Measurements from ENCODE around the gene PFDN1. TPM values are rescaled to one million over a fixed set of nuclear protein-coding genes. Genes with fewer than 3 reads are reported as not detected.

PFDN1 gene
- total and polyA plus RNA-seq, 10 of the 15 experiments (the other 5 are each of a cell fraction or from before 2014, with no cell fraction given): 62.9 to 193 (median 102) TPM

DNA sequence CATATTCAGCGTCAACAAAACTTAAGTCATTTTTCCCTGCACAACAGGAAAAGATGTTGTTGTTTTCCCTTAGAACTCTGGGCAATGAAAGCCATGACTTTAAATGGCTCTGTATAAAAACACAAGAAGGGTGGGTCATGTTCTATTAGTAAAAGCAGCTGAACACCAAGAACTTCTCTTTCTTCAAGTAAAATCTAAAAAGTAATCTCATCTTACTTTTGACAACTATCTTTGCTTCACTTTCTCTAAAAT is 9.1 kb downstream of the PFDN1 start (continued):
- no peak for TF ChIP-seq ZNF217 (IDR thresholded peaks at IDR 0.05)
- no peak for TF ChIP-seq YBX1 (IDR thresholded peaks at IDR 0.05)
- TF ChIP-seq NFYB (IDR thresholded peaks at IDR 0.05; ENCODE audit: insufficient read depth, low read depth, low read length): no peak

DNA sequence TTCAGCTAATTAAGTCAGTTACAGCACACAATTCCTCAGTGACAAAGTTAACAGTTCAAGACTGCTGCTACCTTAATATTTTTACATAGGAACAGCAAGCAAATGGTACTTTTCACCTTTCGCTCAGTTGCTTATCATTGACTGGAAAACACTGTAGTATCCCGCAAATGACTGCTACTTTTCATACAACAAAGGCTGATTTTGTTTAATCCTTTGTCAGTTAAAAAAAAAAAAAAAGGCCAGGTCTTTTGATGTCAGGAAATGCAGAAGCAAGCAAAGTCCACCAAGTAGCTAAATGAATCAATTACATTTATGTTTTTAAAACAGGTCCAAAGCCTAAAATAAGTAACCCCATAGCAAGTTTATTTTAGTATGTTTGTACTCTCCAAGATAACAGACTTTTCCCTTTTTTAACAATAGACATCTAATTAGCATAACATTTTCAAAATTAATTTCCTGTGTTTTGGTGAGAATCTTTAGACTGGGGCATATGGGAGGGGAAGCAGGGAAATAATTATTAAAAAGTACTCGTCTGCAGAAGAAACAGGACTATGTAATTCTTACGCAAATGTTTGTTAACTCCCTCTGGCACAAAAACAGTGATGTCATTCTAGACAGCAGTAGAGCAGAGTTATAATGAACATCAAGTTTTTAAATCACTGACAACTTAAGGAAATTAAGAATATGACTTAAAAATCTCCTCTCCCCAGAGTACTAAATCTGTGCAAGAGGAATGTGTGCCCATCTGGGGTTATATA is 9.6 kb downstream of the PFDN1 start:
- no peak for FAIRE-seq
- in situ Hi-C loops (cut with MboI): no loop called here
- H3K27me3 ChIP-seq (replicated peaks in 1 of 2; ENCODE audit: control insufficient read depth in 2 of 2, insufficient read depth in 2 of 2, low read length in 1 of 2): no peaks in the 10 kb centered on the region
- ChIA-PET POLR2A (interaction anchor here (0.6 to 1.5 kb wide), 4 partner anchors 9 to 154 kb away, joined by 3 to 4 read pairs (median 3); no protein-coding TSS in a partner anchor), RAD21 (ENCODE audit: unreplicated experiment) (interaction anchor here (1.1 to 1.4 kb wide), 5 partner anchors 9 to 124 kb away, joined by 3 read pairs; partner anchors contain the start of gene HBEGF), SMC1A (ENCODE audit: uncharacterized antibody, unreplicated experiment) (interaction anchor here (0.6 to 2.4 kb wide), 7 partner anchors 10 to 76 kb away, joined by 3 to 10 read pairs (median 3); partner anchors contain the start of gene PFDN1), CTCF (interaction anchor here (0.5 to 1.7 kb wide), 6 partner anchors 9 to 59 kb away, joined by 3 to 9 read pairs (median 4); partner anchors contain the start of gene PFDN1)
- H3K4me1 ChIP-seq (ENCODE audit: control insufficient read depth, insufficient read depth, low read length): no peaks in the 10 kb centered on the region
- H3K4me3 ChIP-seq: no peak overlapping the region
- H3K27ac ChIP-seq (ENCODE audit: control insufficient read depth, insufficient read depth): no peak overlapping the region; the same call in 1 of the 2 replicates
- H4K20me1 ChIP-seq (ENCODE audit: control insufficient read depth, insufficient read depth): no peaks in the 10 kb centered on the region
- ATAC-seq: no peak
- no peak overlapping the region for H3K9ac ChIP-seq (ENCODE audit: control insufficient read depth, insufficient read depth, low read length)
- intact Hi-C loops (cut with micrococcal nuclease; ENCODE audit: unreplicated experiment): no loop called here
- no peak for DNase-seq (ENCODE audit: low read depth, low spot score)
- H3K36me3 ChIP-seq (ENCODE audit: control insufficient read depth in 2 of 2, insufficient read depth in 2 of 2, low read length in 1 of 2): no peaks in the 10 kb centered on the region
- no peak overlapping the region for H2AFZ ChIP-seq (ENCODE audit: control insufficient read depth, low read depth, low read length)
- WGBS (ENCODE audit: insufficient coverage, insufficient replicate concordance, low lambda C conversion rate, missing lambda C conversion rate): 88% methylated on average over 4 of the region's 4 CpGs
- peaks cover 41% of the 10 kb centered on the region for H3K79me2 ChIP-seq (ENCODE audit: control insufficient read depth, insufficient read depth, low read length)
- 0 out of 2 replicates have a peak overlapping the region, but pooled peaks have one; percentile 10 for H3K4me2 ChIP-seq (ENCODE audit: control insufficient read depth, insufficient read depth)
- TF ChIP-seq, protein P1, sequence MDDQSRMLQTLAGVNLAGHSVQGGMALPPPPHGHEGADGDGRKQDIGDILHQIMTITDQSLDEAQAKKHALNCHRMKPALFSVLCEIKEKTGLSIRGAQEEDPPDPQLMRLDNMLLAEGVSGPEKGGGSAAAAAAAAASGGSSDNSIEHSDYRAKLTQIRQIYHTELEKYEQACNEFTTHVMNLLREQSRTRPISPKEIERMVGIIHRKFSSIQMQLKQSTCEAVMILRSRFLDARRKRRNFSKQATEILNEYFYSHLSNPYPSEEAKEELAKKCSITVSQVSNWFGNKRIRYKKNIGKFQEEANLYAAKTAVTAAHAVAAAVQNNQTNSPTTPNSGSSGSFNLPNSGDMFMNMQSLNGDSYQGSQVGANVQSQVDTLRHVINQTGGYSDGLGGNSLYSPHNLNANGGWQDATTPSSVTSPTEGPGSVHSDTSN (IDR thresholded peaks at IDR 0.05; ENCODE audit: insufficient replicate concordance, low read depth, low read length): no peak
- TF ChIP-seq NFIC (IDR thresholded peaks at IDR 0.05; ENCODE audit: low read depth, low read length) (0 out of 2 replicates have a peak, but pooled peaks have one; percentile 28), ATF7 (IDR thresholded peaks at IDR 0.05; ENCODE audit: low read depth) (peak; percentile 52), TCF7 (IDR thresholded peaks at IDR 0.05; ENCODE audit: borderline replicate concordance) (0 out of 2 replicates have a peak, but pooled peaks have one; percentile 21), YBX1 (IDR thresholded peaks at IDR 0.05) (no peak), ZNF384 (IDR thresholded peaks at IDR 0.05; ENCODE audit: borderline replicate concordance, low read depth, low read length) (peak; percentile 53; the same call in 1 of the 2 replicates)
- BruUV-seq (replicated peaks): no TSS peak
- no peaks in the 10 kb centered on the region for H3K9me3 ChIP-seq (replicated peaks; ENCODE audit: control insufficient read depth, insufficient read depth, low read length)
